Islet precursor cell (in vitro differentiated cells): ENCODE results near the gene SIRPG.
"Not testable (repeated sequence)": the region's sequence is repeated elsewhere in the genome, so short reads cannot be mapped to it uniquely, and the experiment has no call there.

ENCODE experiments used
- DNase-seq: peaks from one replicate; pipeline ENCODE4 v3.0.0-alpha.2; 2018

The SIRPG gene

GRCh38 chr20:1657556-1658334 lies at the start of gene SIRPG:
Gene SIRPG (minus strand): TSS chr20:1657779. CDS start chr20:1657714, 65 bp downstream.
- no peak for DNase-seq

GRCh38 chr20:1706887-1707286 lies 49.3 kb upstream of the SIRPG start:
- not testable (repeated sequence) for DNase-seq

- DNase-seq: no peak
Measured at GRCh38 chr20:1706079-1706478, 48.5 kb upstream of the SIRPG start.

- no peak for DNase-seq
Measured at GRCh38 chr20:1702855-1703254, 45.3 kb upstream of the SIRPG start.

- no peak for DNase-seq
Measured at GRCh38 chr20:1702328-1702727, 44.7 kb upstream of the SIRPG start.

- DNase-seq: no peak
Measured at GRCh38 chr20:1700990-1701389, 43.4 kb upstream of the SIRPG start.

GRCh38 chr20:1697592-1697991 lies 40.0 kb upstream of the SIRPG start:
- DNase-seq: no peak

GRCh38 chr20:1696521-1697209 lies 39.1 kb upstream of the SIRPG start:
- DNase-seq: no peak

GRCh38 chr20:1694672-1695071 lies 37.1 kb upstream of the SIRPG start:
- no peak for DNase-seq

GRCh38 chr20:1693427-1693826 lies 35.8 kb upstream of the SIRPG start:
- no peak for DNase-seq

- DNase-seq: no peak
Measured at GRCh38 chr20:1689721-1690120, 32.1 kb upstream of the SIRPG start.

GRCh38 chr20:1688886-1689538 lies 31.4 kb upstream of the SIRPG start:
- no peak for DNase-seq

GRCh38 chr20:1687053-1687452 lies 29.5 kb upstream of the SIRPG start:
- no peak for DNase-seq

- DNase-seq: no peak
Measured at GRCh38 chr20:1686151-1686748, 28.7 kb upstream of the SIRPG start.

GRCh38 chr20:1685304-1686052 lies 27.9 kb upstream of the SIRPG start:
- no peak for DNase-seq

- DNase-seq: no peak
Measured at GRCh38 chr20:1684872-1685271, 27.3 kb upstream of the SIRPG start.

GRCh38 chr20:1676650-1677049 lies 19.1 kb upstream of the SIRPG start:
- DNase-seq: no peak

- DNase-seq: no peak
Measured at GRCh38 chr20:1674990-1675780, 17.6 kb upstream of the SIRPG start.

- DNase-seq: no peak
Measured at GRCh38 chr20:1674361-1674760, 16.8 kb upstream of the SIRPG start.

- no peak for DNase-seq
Measured at GRCh38 chr20:1673424-1673823, 15.8 kb upstream of the SIRPG start.

GRCh38 chr20:1672728-1673127 lies 15.1 kb upstream of the SIRPG start:
- DNase-seq: no peak
